GM12872 (cell line): Measurements from ENCODE around the gene PAM16.

Experiments used
- CTCF ChIP-seq: IDR thresholded peaks from 3 replicates; pipeline ENCODE4 v1.5.1; 2011; ENCODE audit warnings: low read depth, mild to moderate bottlenecking, low read length, moderate library complexity; ENCODE audit not compliant: insufficient read depth

PAM16 gene

GRCh38 chr16:4350787-4351659, at the start of gene PAM16:
TSS of gene PAM16 (minus strand) at chr16:4351321. CDS start at chr16:4351234, 87 bp downstream.
- TF ChIP-seq CTCF: no peak

GRCh38 chr16:4399001-4399730, 48.0 kb upstream of the PAM16 start:
- no peak for TF ChIP-seq CTCF

GRCh38 chr16:4395055-4395726, 44.1 kb upstream of the PAM16 start:
- TF ChIP-seq CTCF: no peak

- TF ChIP-seq CTCF: no peak
Measured at GRCh38 chr16:4393240-4393600, 42.1 kb upstream of the PAM16 start.

GRCh38 chr16:4392382-4393239, 41.5 kb upstream of the PAM16 start:
- no peak for TF ChIP-seq CTCF

- no peak for TF ChIP-seq CTCF
Measured at GRCh38 chr16:4391631-4392381, 40.7 kb upstream of the PAM16 start.
